Measurements from ENCODE around the gene BMP3.

Gene BMP3

DNA sequence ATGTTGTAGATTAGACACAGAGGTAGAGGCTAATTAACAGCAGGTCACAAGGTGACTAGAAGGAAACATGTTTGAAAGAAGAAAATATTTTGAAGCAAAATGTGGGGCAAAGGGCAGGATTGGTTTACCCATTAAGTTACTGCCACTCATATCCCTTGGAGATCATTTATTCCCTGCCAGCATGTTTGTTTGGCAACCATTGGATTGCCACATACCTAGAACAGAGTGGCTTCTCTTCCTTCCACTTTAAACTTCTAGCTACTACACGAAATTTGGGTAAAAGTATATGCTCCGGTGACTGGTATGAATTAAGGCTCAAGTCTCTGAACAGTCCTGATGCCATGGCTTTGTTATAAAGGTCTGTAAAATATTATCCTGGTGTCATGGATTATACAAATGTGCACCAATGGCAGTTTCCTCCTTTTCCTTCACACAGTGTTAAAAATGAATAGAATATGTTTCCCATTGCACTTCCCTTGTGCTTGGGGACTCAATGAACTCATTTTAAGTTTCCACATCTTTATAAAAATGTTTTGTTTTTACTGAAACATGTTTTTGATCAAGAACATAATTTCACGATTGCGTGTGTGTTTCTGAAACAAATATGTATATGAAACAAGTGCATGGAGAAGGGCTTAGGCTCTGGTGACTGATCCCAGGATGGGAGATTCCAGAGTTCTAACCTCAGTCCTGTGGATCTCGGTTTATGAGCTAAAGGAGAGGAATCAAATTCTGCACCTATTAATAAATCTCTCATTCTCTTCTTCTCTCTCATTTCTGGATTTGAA is 12.3 kb downstream of the BMP3 start:
- DNase-seq, result no peak

DNA sequence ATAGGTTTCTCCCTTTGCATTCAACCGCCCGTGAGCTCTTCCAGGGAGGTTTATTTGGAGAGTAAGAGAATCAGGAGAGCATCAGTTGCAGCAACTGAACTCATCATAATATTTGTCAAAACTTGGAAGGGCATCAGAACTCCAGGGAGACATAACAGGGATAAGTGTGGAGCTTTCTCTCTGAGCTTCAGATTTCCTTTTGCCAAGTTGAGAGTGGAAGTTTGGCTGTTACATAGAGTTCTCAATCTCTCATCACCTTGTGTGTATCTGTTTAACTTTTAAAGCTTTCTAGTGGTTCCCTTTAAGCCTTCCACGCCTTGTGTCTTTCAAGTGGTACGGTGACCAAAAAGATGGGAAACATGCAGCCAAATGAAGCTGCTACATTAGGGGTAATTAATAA is 18.8 kb downstream of the BMP3 start:
- no peak for DNase-seq

DNA sequence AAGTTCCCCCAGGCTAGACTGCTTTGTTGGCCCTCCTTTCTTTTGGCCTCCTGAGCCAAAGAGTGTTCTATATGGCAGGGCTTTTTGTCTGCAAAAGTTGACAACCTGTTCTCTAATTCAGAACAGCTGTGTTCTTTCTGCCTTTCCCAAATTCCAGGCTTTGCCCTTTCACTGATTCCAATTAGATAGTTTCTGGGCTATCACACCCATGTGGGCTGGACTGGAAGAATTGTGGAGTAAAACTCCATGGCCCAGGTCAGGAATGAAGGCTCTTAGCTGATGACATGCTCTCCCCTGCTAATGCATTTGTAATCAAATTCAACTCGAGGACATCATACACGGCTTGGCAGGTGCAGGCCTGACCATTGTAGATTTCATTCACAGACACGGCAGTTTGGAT is 19.4 kb downstream of the BMP3 start:
- no peak for DNase-seq

GRCh38 chr4:81052119-81053068 is 21.9 kb downstream of the BMP3 start:
- DNase-seq, result peak; percentile 70

GRCh38 chr4:81058621-81059020 is 28.1 kb downstream of the BMP3 start:
- no peak for DNase-seq

- no peak for DNase-seq
Observed at GRCh38 chr4:81060587-81061343, 30.3 kb downstream of the BMP3 start.

DNA sequence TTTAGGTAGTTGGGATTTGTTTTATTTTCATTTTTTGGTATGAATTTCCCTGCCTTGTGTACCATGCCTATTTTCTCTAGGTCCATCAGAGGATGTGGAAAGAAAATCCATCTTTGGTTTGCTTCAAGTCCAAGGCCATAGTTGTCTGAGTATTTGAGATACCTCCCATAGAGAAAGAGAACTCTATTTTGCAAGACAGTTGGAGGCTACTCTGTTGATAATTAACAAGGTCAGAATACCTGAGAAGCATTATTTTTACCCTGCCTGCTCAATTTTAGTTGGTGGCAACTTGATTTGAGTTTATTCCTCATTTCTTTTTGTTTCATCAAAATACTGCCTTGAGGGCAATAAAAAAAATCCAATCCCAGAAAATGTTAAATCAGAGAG is 30.8 kb downstream of the BMP3 start:
- DNase-seq, result no peak

- no peak for DNase-seq
Observed at GRCh38 chr4:81062001-81062400, 31.5 kb downstream of the BMP3 start.

GRCh38 chr4:81065446-81065845 is 34.9 kb downstream of the BMP3 start:
- DNase-seq, result no peak

DNA sequence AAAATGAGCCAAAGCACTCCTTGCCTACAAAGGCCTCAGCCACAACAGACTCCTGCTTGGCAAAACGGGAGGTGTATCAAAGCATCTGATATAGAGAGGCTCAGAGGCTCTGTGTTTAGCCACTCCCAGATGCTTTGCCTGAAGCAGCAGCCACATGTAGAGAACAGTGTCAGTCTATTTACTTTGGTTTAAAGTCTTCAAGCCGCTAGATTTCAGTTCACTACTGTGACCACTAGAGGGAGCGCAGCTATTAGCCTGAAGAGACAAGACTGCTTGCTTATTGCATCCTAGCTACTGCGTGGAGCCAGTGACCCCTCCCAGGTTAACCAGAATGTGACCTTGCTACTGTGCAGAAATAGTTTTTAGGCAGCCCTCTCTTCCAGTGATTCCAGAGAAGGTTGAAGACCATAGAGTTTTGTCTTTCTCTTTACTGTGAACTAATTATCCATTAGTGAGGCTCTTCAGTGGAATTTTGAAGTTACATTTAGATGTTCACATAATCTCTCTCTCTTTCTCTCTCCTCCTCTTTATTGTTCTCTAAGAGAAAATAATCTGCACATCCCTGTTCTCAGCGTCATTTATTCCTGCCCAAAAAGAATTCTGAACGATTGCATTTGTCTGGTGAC is 39.3 kb downstream of the BMP3 start:
- peak; percentile 74 for DNase-seq

GRCh38 chr4:81071013-81071412 is 40.5 kb downstream of the BMP3 start:
- no peak for DNase-seq

GRCh38 chr4:81081156-81081555 is 50.6 kb downstream of the BMP3 start:
- DNase-seq, result no peak

DNA sequence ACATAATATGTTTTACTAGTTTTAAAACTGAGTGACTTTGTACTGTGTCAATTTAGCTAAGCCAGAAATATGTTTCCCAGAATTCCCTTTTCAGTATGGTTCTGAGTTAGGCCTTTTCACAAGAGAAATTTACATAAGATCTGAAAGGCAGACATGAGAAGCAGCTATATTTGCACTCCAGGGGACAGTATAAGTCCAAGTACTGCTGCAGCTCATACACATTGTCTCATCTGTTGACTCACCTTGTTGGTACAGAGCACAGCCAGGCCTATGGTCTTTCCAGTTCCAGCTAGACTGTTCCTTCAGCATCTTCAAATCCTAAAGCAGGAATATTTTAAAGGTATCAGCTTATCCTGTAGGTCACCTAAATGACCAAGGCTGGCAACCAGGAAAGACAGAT is 53.5 kb downstream of the BMP3 start:
- no peak for DNase-seq

DNA sequence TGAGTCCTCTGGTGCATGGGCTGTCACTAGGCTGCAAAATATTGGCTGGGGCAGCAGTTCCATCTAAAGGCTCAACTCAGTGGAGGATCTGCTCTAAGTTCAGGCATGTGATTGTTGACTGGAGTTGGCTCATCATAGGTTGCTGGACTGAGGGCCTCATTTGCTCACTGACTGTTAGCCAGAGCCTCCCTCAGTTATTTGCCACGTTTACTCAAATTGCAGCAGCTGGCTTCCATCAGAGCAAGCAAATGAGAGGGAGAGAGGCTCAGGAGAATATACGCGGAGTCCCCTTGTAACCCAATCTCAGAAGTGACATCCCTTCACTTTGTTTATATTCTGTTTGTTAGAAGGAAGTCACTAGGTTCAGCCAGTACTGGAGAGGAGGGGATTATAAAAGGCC is 54.1 kb downstream of the BMP3 start:
- no peak for DNase-seq

GRCh38 chr4:81085291-81085690 is 54.8 kb downstream of the BMP3 start:
- DNase-seq, result no peak

DNA sequence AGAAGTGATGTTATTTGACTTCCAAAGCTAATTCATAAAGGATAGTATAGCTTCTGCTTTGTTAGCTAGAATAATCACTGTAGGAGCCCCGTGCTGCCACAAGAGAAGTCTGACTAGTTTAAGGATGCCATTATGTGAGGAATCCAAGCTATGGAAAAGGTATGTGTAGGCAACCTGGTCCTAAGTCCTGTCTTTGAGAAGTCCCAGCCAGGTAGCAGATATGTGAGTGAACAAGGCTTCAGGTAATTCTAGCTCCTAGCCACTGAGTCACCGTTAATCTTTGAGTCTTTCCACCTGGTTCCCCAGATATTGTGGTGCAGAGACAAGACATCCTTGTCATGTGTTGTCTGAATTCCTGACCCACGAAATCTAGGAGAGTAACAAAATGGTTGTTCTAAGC is 55.5 kb downstream of the BMP3 start:
- no peak for DNase-seq

DNA sequence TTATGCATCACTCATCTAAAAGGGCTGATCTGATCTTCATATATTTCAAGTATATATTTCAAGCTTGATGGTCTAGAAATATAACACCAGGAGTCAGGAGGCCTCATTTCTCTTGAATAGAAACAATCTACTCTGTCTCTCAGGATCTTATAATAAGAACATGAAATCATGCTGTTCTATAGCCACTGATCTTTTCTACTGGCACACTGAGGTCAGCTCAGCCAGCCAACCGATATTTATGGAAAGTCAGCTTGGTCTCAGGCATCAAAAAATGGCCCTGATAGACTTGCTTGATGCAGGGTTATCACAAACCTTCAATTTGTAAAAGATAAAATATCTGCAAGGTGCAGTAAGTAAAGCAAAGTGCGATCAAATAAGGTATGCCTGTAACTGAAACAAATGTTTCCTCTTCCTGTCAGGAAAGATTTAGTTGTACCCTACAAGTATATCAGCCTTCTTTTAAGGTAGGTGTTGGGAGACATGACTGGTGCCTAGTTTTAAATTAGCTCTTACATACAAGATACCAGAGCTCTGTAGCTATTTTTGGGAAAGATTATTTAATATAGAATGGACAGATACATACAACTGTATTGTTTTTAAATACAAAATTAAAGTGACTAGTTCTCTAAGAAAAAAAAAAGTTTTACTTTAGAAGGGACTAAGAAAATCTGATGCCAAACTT is 63.4 kb downstream of the BMP3 start:
- DNase-seq, result no peak

DNA sequence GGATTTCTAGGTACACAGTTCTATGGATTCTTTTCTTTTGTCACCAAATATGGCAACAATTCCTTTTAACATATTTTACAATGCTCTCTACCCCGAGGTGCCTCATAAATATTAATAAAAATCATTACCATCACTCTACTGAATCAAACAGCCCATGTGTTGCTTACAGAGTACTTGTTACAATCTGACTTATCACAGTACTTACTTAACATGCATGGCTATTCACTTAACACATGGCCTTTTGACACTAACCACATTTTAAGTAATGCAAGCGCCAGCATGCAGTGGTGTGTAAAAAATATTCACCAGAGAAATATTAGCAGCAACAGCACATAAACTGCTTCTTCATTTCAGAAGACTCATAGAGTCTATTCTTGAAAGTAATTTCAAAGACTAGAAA is 64.9 kb downstream of the BMP3 start:
- DNase-seq, result no peak

GRCh38 chr4:81096566-81096965 is 66.1 kb downstream of the BMP3 start:
- DNase-seq, result no peak

DNA sequence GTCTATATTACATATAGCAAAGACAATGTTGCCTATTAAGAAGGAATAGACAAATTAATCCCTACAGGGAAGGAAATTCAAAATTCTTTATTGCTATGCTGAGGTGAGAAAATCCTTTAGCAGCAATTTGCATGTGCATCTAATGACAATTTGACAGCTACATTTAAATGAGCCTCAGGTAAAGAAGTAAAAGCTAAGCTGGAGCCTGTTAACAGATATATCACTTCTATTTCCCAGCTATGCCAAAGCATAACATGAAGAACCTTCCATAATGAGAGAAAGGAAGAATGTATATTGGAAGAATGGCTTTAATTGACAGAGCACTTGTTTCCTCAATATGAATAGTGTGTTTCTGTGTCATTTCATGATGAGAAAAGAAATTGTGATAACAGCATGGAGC is 71.6 kb downstream of the BMP3 start:
- DNase-seq, result no peak

DNA sequence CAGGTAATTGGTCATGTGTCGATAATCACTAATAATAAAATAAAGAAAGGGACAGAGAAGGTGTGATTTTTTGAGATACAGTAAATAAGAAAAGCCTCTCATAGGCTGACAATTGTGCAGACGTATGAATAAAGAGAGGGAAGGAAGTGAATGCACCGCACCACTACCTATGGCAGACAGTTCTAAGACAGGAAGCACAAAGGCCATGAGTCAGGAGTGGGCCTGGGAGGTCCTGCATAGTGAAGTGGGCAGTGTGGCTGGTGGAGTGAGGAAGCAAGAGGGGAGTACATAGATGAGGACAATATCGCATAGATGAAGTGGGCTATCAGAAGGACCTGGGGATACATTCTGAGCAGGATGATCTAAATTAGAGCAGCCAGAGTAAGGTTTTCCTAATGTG is 75.6 kb downstream of the BMP3 start:
- no peak for DNase-seq
